Measurements from ENCODE around the gene LAMA5.

Gene LAMA5

DNA sequence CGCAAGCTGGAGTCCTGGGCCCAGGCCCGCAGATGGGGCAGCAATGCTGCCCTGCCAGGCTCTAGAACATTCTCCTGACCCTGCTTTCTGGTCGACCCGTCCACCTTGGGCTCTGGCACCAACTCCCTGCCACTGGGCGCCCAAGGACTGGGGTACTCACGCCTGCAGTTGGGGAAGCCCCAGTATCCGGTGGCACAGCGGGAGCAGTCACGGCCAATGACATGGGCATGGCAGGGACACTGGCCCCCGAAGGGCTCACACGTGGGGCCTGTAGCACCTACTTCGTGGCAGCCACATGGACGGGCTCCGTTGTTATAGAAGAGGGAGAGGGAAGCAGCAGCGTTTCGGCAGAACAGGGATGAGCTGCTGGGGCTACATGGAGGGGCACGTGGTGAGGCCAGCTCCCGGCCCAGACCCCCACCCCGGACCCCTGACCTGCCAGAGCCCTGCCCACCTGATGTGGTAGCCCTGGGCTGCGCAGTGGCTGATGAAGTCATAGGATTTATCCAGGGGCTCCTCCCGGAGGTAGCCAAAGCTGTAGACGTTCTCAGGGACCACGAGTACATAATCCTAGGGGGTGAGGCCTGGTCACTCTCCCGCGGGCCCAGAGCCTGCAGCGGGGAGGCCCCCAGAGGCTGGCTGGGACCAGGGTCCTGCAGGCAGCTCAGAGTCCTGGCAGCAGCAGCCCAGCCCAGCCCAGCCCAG lies 38.3 kb downstream of the LAMA5 start:
- H3K4me3 ChIP-seq (ENCODE audit: low read length), result no peak overlapping the region
- DNase-seq (ENCODE audit: low read depth), result no peak
- no peak for TF ChIP-seq CTCF (IDR thresholded peaks at IDR 0.05; ENCODE audit: insufficient read depth, low read depth, low read length, missing control alignments)

GRCh38 chr20:62327726-62328495 lies 39.2 kb downstream of the LAMA5 start:
- DNase-seq (ENCODE audit: low read depth), result no peak
- TF ChIP-seq CTCF (IDR thresholded peaks at IDR 0.05; ENCODE audit: insufficient read depth, low read depth, low read length, missing control alignments), result no peak
- H3K4me3 ChIP-seq (ENCODE audit: low read length), result no peak overlapping the region

GRCh38 chr20:62326959-62327725 lies 40.0 kb downstream of the LAMA5 start:
- DNase-seq (ENCODE audit: low read depth), result no peak
- H3K4me3 ChIP-seq (ENCODE audit: low read length), result no peak overlapping the region
- no peak for TF ChIP-seq CTCF (IDR thresholded peaks at IDR 0.05; ENCODE audit: insufficient read depth, low read depth, low read length, missing control alignments)

GRCh38 chr20:62326559-62326958 lies 40.6 kb downstream of the LAMA5 start:
- no peak for DNase-seq (ENCODE audit: low read depth)
- H3K4me3 ChIP-seq (ENCODE audit: low read length), result no peak overlapping the region
- TF ChIP-seq CTCF (IDR thresholded peaks at IDR 0.05; ENCODE audit: insufficient read depth, low read depth, low read length, missing control alignments), result no peak

DNA sequence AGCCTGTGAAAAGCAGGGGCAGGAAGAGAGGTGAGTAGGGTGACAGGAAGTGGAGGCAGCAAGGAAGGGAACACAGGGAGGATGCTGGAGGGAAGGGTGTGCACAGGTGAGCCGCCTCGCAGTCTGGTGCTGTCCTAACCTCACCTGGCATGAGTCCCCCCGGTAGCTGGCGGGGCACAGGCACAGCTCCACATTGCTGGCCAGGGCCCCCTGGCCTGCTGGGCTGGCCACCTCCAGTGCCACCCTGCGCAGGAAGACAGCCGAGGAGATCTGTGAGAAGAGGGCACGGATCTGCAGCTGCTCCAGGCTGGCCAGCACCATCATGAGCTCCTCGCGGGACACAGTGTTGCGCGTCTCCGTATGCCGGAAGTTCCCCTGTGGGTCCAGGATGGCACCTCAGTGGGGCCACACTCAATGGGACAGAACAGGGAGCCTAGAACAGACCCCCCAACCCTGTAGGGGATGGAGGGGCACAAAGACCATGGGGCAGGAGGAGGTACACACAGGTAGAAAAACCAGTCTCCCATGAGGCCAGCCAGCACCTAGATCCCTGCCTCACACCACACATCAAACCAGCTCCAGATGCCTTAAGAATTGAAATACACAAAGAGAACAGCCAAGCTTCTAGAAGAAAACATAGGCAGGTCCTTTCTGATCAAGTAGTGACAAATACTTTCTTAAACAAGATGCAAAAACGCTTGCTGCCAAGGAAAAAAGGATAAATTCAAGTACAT lies 41.8 kb downstream of the LAMA5 start:
- no peak for DNase-seq (ENCODE audit: low read depth)
- no peak for TF ChIP-seq CTCF (IDR thresholded peaks at IDR 0.05; ENCODE audit: insufficient read depth, low read depth, low read length, missing control alignments)
- H3K4me3 ChIP-seq (ENCODE audit: low read length), result no peak overlapping the region

All from epithelial cell of esophagus (primary cell).